ENCODE results near the gene SETBP1. TPM values are rescaled to one million over a fixed set of nuclear protein-coding genes. Genes with fewer than 3 reads are reported as not detected.

Gene SETBP1
- total RNA-seq, 1 donor from 2014 or later, result 83.3 TPM

DNA sequence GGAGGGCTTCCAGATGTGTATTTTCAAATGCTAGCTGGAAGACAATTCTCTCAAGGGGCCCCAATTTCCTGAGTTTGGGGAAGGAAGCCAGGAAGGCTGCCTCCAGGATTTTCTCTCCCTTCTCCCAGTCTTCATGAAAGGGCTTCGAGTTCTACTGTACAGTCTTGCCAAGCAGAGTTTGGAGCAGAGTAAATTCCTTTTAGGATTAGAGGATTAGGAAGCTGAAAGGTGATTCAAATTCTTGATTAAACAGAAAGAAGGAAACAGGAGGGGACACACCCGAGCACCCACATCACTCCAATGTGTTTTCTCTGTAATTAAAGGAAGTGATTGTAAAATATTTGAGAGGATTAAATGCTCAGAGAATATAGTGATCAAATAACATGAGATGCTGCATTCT is 217.8 kb downstream of the SETBP1 start:
- Mint-ChIP-seq H3K9me3 (ENCODE audit: unreplicated experiment) (peaks cover 16% of the 10 kb centered on the region), H3K4me3 (ENCODE audit: unreplicated experiment) (no peak overlapping the region), H3K27me3 (ENCODE audit: unreplicated experiment) (peaks cover 21% of the 10 kb centered on the region), H3K4me1 (ENCODE audit: low read depth, unreplicated experiment) (peaks cover 58% of the 10 kb centered on the region), H3K36me3 (ENCODE audit: unreplicated experiment) (no peaks in the 10 kb centered on the region), H3K27ac (ENCODE audit: unreplicated experiment) (no peak overlapping the region)
- TF ChIP-seq, protein P1, sequence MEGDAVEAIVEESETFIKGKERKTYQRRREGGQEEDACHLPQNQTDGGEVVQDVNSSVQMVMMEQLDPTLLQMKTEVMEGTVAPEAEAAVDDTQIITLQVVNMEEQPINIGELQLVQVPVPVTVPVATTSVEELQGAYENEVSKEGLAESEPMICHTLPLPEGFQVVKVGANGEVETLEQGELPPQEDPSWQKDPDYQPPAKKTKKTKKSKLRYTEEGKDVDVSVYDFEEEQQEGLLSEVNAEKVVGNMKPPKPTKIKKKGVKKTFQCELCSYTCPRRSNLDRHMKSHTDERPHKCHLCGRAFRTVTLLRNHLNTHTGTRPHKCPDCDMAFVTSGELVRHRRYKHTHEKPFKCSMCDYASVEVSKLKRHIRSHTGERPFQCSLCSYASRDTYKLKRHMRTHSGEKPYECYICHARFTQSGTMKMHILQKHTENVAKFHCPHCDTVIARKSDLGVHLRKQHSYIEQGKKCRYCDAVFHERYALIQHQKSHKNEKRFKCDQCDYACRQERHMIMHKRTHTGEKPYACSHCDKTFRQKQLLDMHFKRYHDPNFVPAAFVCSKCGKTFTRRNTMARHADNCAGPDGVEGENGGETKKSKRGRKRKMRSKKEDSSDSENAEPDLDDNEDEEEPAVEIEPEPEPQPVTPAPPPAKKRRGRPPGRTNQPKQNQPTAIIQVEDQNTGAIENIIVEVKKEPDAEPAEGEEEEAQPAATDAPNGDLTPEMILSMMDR (IDR thresholded peaks at IDR 0.05; ENCODE audit: partially characterized antibody, unreplicated experiment), result no peak
- DNase-seq, result no peak

DNA sequence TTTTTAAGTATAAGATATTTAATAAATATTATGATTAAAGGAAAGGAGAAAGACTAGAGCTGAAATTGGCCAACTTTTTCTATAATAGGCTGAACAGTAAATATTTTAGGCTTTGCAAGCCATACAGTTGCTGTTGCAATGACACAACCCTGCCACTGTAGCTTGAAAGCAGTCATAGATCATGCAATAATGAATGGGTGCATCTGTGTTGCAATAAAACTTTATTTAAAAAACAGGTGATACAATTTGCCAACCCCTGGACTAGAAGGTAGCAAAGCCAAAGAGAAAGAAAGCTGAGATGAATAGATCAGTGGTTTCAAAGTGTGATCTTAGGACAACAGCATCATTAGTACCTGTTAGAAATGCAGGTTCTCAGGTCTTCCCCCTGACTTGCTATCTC is 219.1 kb downstream of the SETBP1 start:
- Mint-ChIP-seq H3K4me3 (ENCODE audit: unreplicated experiment) (no peak overlapping the region), H3K27ac (ENCODE audit: unreplicated experiment) (no peak overlapping the region), H3K9me3 (ENCODE audit: unreplicated experiment) (peaks cover 16% of the 10 kb centered on the region), H3K4me1 (ENCODE audit: low read depth, unreplicated experiment) (peaks cover 53% of the 10 kb centered on the region), H3K27me3 (ENCODE audit: unreplicated experiment) (peaks cover 20% of the 10 kb centered on the region), H3K36me3 (ENCODE audit: unreplicated experiment) (no peaks in the 10 kb centered on the region)
- no peak for DNase-seq
- TF ChIP-seq, protein P1 (IDR thresholded peaks at IDR 0.05; ENCODE audit: partially characterized antibody, unreplicated experiment), result no peak

DNA sequence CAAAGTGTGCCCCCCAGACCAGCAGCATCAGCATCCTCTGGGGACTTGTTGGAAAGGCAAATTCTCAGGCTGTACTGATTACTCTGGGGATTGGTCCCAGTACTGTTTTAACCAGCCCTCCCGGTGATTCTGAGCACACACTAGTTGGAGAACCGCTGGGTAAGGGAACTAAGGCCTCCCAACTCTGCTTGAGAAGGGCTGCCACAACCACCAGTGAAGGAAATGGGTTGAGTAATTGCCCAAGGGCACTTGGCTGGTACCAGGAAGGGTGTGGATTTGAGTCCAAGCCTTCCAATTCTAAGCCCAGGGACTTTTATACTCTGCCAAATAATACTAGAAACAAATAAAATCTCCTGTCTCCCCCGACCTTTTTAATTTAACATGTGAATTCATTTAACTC is 219.9 kb downstream of the SETBP1 start:
- peaks cover 50% of the 10 kb centered on the region for H3K4me1 Mint-ChIP-seq (ENCODE audit: low read depth, unreplicated experiment)
- H3K27ac Mint-ChIP-seq (ENCODE audit: unreplicated experiment), result no peak overlapping the region
- peaks cover 16% of the 10 kb centered on the region for H3K9me3 Mint-ChIP-seq (ENCODE audit: unreplicated experiment)
- no peaks in the 10 kb centered on the region for H3K36me3 Mint-ChIP-seq (ENCODE audit: unreplicated experiment)
- TF ChIP-seq, protein P1 (IDR thresholded peaks at IDR 0.05; ENCODE audit: partially characterized antibody, unreplicated experiment), result no peak
- DNase-seq, result no peak
- H3K4me3 Mint-ChIP-seq (ENCODE audit: unreplicated experiment), result no peak overlapping the region
- H3K27me3 Mint-ChIP-seq (ENCODE audit: unreplicated experiment), result peaks cover 20% of the 10 kb centered on the region

DNA sequence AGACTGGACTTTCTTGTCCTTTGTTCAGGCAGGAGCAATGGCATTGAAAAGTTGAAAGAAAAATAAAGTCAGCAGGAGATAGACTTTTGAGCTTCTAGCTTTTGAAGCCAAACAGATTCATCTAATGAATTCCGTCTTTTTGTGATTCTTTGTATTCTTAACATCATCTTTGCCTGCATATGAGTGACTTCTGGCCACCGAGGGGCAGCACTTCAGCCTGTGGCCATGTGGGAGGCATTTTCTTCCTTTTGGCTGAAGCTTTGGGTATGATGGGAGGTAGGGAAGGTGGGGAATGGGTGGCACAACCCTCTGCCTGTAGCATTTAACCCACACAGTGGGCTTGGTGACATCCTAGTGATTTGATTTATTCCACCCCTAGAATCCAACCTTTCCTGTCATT is 220.6 kb downstream of the SETBP1 start:
- no peaks in the 10 kb centered on the region for H3K36me3 Mint-ChIP-seq (ENCODE audit: unreplicated experiment)
- peaks cover 17% of the 10 kb centered on the region for H3K27me3 Mint-ChIP-seq (ENCODE audit: unreplicated experiment)
- DNase-seq, result peak; percentile 31
- peaks cover 13% of the 10 kb centered on the region for H3K9me3 Mint-ChIP-seq (ENCODE audit: unreplicated experiment)
- TF ChIP-seq, protein P1 (IDR thresholded peaks at IDR 0.05; ENCODE audit: partially characterized antibody, unreplicated experiment), result peak; percentile 27
- no peak overlapping the region for H3K27ac Mint-ChIP-seq (ENCODE audit: unreplicated experiment)
- no peak overlapping the region for H3K4me3 Mint-ChIP-seq (ENCODE audit: unreplicated experiment)
- H3K4me1 Mint-ChIP-seq (ENCODE audit: low read depth, unreplicated experiment), result peaks cover 45% of the 10 kb centered on the region

DNA sequence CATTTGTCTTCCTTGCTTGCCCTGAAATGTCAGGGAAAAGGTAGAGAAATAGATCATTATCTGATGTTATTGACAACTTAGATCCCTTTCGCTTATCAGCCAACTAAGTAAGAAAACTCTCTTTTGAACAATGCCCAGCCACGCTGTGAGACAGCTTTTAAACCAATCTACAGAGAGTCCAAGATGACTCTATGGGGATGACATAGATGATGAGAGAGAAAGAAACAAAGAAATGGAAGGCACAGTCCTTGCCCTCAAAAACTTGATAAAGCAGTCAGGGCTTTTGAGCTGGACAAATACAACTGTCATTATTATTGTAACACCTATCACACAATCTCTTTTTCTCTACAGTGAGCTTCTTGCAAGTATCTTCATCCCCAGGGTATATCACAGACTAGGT is 222.6 kb downstream of the SETBP1 start:
- TF ChIP-seq, protein P1 (IDR thresholded peaks at IDR 0.05; ENCODE audit: partially characterized antibody, unreplicated experiment), result no peak
- H3K9me3 Mint-ChIP-seq (ENCODE audit: unreplicated experiment), result peaks cover 5% of the 10 kb centered on the region
- peaks cover 26% of the 10 kb centered on the region for H3K4me1 Mint-ChIP-seq (ENCODE audit: low read depth, unreplicated experiment)
- H3K27me3 Mint-ChIP-seq (ENCODE audit: unreplicated experiment), result peaks cover 6% of the 10 kb centered on the region
- H3K27ac Mint-ChIP-seq (ENCODE audit: unreplicated experiment), result no peak overlapping the region
- DNase-seq, result no peak
- no peaks in the 10 kb centered on the region for H3K36me3 Mint-ChIP-seq (ENCODE audit: unreplicated experiment)
- H3K4me3 Mint-ChIP-seq (ENCODE audit: unreplicated experiment), result no peak overlapping the region

Measured in glutamatergic neuron (in vitro differentiated cells).